ENCODE results near the gene TGM2. TPM values are rescaled to one million over a fixed set of nuclear protein-coding genes. Genes with fewer than 3 reads are reported as not detected.
A peak's percentile ranks its signal among the peaks of the same experiment; 100 is the strongest.

The TGM2 gene
- total RNA-seq, 1 donor from 2014 or later: 529 TPM

DNA sequence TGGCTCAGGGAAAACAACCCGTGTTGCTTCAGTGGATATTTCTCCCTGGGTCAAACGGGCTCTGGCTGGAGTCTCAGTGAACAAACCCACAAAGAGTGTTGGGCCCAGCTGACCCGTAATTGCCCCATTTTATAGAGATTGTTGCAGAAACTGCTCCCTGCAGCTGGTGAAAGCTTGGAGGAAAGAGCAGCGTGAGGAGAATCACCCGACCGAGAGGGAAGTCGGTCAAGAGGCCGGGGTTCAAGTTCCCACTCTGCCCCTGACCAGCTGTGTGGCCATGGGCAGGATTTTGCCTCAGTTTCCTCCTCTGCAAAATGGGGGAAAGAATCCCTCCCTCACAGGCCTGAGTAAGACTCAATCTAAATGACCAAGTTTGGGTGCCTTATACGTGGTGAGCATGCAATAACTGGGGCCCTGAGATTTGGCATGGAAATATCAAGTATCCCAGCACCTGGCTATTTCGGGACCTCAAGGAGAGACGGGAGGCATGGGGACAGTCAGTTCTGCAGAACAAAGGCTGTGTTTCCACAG lies 1.7 kb upstream of the TGM2 start:
- DNase-seq (ENCODE audit: low spot score in 2 of 2): no peak
- Histone ChIP-seq H3K27me3 (no peaks in the 10 kb centered on the region), H3K4me3 (no peak overlapping the region), H3K36me3 (no peaks in the 10 kb centered on the region), H3K4me1 (peaks cover 19 to 34% of the 10 kb centered on the region in 2 donors), H3K27ac (peak overlapping the region; percentile 86 to 88), H3K9me3 (no peaks in the 10 kb centered on the region)
- no peak for TF ChIP-seq CTCF (IDR thresholded peaks at IDR 0.05)
- intact Hi-C loops (cut with DNase I): loop anchor here (2.0 kb wide), 1 partner anchor 58 kb away; no protein-coding TSS in a partner anchor

DNA sequence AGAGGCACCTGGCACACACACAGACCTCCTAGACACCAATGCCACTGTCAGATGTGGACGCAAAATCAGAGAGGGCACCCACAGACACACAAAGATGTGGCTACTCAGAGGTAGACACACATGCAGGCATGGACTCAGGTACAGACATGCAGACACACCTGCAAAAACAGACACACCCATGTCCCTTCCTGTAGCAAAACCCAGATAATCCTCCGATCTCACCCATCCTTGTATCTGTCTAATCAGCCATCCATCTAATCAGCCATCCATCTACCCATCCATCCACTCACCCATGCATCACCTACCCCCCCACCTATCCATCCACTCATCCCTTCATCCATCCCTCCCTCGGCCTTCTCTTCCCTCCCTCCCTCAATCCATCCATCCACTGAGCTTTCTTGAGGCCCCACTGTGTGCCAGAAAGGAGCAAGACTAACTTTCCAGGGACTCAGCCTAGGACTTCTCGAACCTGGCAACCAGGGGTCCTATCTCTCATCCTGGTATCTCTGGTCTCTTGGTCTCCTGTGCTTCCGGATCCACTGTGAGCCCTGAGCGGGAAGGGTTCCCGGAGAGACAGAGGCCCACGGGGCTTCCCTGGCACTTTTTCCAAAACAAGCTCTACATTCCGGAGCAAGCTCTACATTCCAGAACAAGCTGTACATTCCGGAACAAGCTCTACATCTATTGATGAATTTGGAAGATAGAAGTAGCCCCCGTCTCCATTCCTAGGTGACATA lies 1.1 kb upstream of the TGM2 start:
- Histone ChIP-seq H3K36me3 (no peaks in the 10 kb centered on the region), H3K27me3 (no peaks in the 10 kb centered on the region), H3K9me3 (no peaks in the 10 kb centered on the region), H3K27ac (peak overlapping the region; percentile 86 to 88), H3K4me3 (no peak overlapping the region), H3K4me1 (peaks cover 19 to 30% of the 10 kb centered on the region in 2 donors)
- DNase-seq (ENCODE audit: low spot score in 2 of 2): no peak
- intact Hi-C loops (cut with DNase I): loop anchor here (1.0 to 2.0 kb wide), 3 partner anchors 57 to 109 kb away; no protein-coding TSS in a partner anchor
- TF ChIP-seq CTCF (IDR thresholded peaks at IDR 0.05): no peak

DNA sequence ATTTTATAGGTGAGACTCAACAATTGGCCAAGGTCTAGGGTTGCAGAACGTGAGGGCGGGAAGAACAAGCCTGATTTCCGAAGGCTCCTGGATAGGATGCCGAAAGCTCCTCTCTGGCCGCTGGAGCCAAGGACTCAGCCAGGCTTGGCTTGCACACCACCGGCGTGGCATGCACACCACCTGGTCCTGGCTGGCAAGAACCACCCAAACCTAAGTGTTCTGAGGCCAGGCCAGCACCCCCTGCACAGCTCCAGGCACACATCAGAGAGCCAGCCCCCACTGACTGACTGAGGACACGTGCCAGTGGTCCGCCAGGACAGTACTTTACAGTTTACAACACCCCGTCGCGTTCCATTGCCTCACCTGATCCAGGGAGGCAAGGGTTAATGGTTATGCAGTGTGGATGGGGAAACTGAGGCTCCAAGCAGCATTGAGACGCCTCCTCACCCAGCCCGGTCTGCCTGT lies 414 bp downstream of the TGM2 start:
- peaks cover 3 to 4% of the 10 kb centered on the region in 2 donors for H3K36me3 ChIP-seq
- H3K4me3 ChIP-seq: peak overlapping the region; percentile 62 to 75
- peaks cover 19 to 36% of the 10 kb centered on the region in 2 donors for H3K4me1 ChIP-seq
- H3K27me3 ChIP-seq: no peaks in the 10 kb centered on the region
- DNase-seq (ENCODE audit: low spot score in 2 of 2): no peak
- intact Hi-C loops (cut with DNase I): loop anchor here (1.0 kb wide), 2 partner anchors 91 to 107 kb away; no protein-coding TSS in a partner anchor
- no peaks in the 10 kb centered on the region for H3K9me3 ChIP-seq
- peak overlapping the region; percentile 86 to 88 for H3K27ac ChIP-seq
- TF ChIP-seq CTCF (IDR thresholded peaks at IDR 0.05): no peak

DNA sequence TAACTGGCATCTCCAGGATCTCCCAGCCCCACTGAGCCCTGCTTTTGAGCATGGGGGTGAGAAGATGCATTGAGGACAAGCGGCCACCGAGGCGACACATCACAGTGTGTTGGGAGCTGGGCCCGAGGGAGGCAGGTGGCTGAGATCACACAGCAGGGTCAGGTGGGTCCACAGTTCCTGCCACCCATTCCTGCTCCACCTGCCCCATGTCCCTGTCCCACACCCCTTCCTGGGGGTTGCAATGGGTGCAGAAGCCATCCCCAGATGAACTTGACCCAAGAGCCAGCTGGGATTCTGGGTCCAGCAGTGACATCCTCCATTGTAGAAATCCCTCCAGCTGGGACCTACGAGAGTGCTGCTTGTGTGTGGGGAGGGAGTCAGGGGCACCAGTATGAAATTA lies 1.0 kb downstream of the TGM2 start:
- Histone ChIP-seq H3K4me3 (peak overlapping the region; percentile 62 to 75), H3K4me1 (peaks cover 17 to 36% of the 10 kb centered on the region in 2 donors), H3K36me3 (peaks cover 4 to 7% of the 10 kb centered on the region in 2 donors), H3K9me3 (no peaks in the 10 kb centered on the region), H3K27me3 (no peaks in the 10 kb centered on the region), H3K27ac (peak overlapping the region; percentile 86 to 88)
- DNase-seq (ENCODE audit: low spot score in 2 of 2): no peak
- no peak for TF ChIP-seq CTCF (IDR thresholded peaks at IDR 0.05)
- intact Hi-C loops (cut with DNase I): no loop called here

- intact Hi-C loops (cut with DNase I): no loop called here
Measured at GRCh38 chr20:38162878-38163875, 1.9 kb downstream of the TGM2 start.

More at GRCh38 chr20:38162878-38163875, 1.9 kb downstream of the TGM2 start:
- no peak for TF ChIP-seq CTCF (IDR thresholded peaks at IDR 0.05)
- DNase-seq (ENCODE audit: low spot score in 2 of 2): no peak
- Histone ChIP-seq H3K4me3 (peak overlapping the region; percentile 62 to 75), H3K36me3 (peaks cover 4 to 7% of the 10 kb centered on the region in 2 donors), H3K27me3 (no peaks in the 10 kb centered on the region), H3K9me3 (no peaks in the 10 kb centered on the region), H3K27ac (peak overlapping the region; percentile 86 to 88), H3K4me1 (peaks cover 8 to 36% of the 10 kb centered on the region in 2 donors)

Data from ascending aorta (tissue), 2 donors.